Right lobe of liver (tissue), 6 donors: ENCODE data around the gene HCN4. TPM values are rescaled to one million over a fixed set of nuclear protein-coding genes. Genes with fewer than 3 reads are reported as not detected.
A peak's percentile ranks its signal among the peaks of the same experiment; 100 is the strongest.

Source experiments
- ATAC-seq, 4 donors: fragments of 200-7000 bp; cut with Tn5 transposase; one replicate each; pipeline ENCODE4 v1.9.1; 2020; ENCODE audit warnings: mild to moderate bottlenecking in 4 of 4, moderate library complexity in 4 of 4
- DNase-seq, 3 donors: peaks; one replicate each; pipeline ENCODE4 v3.0.0-alpha.2; 2020
- H3K27ac ChIP-seq, 3 donors: fragments of 200-600 bp; one replicate each; pipeline ENCODE4 v1.8.0; 2022
- H3K27me3 ChIP-seq, 2 donors: fragments of 200-600 bp; one replicate each; pipeline ENCODE4 v1.8.0; 2022
- H3K36me3 ChIP-seq, 4 donors: fragments of 200-600 bp; sonication (generic) in 1 of 4; one replicate each; pipeline versions ENCODE4 v1.5.1 to v1.8.0; 2017 to 2022; ENCODE audit warnings: control low read depth in 1 of 4
- H3K4me1 ChIP-seq, 4 donors: fragments of 200-600 bp; sonication (generic) in 1 of 4; one replicate each; pipeline versions ENCODE4 v1.5.1 to v1.8.0; 2017 to 2022; ENCODE audit warnings: control low read depth in 1 of 4
- H3K4me3 ChIP-seq, 3 donors: fragments of 200-600 bp; one replicate each; pipeline ENCODE4 v1.8.0; 2022
- H3K9me3 ChIP-seq, 4 donors: fragments of 200-600 bp; sonication (generic) in 1 of 4; one replicate each; pipeline versions ENCODE4 v1.5.1 to v1.8.0; 2017 to 2022; ENCODE audit warnings: control low read depth in 1 of 4
- CTCF ChIP-seq, 4 donors: fragments of 200-600 bp in 3 of 4; fragments of 450-650 bp in 1 of 4; IDR thresholded peaks; one replicate each; pipeline versions ENCODE4 v1.5.1 to v1.8.0; 2016 to 2022; ENCODE audit warnings: antibody characterized with exemption in 4 of 4, mild to moderate bottlenecking in 2 of 4
- POLR2A ChIP-seq: fragments of 450-650 bp; IDR thresholded peaks from one replicate; pipeline ENCODE4 v1.6.1; 2017; ENCODE audit warnings: antibody characterized with exemption, mild to moderate bottlenecking
- WGBS: methylation state at CpG from one replicate; pipeline ENCODE4 v1.1.6; 2018; ENCODE audit warnings: low coverage, low lambda C conversion rate; ENCODE audit not compliant: insufficient coverage; ENCODE audit errors: missing lambda C conversion rate; 5-methylcytosine and 5-hydroxymethylcytosine counted together
- intact Hi-C, 2 donors: fragments of 100-400 bp; cut with DNase I; formaldehyde crosslinking; loops; one replicate each; pipeline versions ENCODE4 v1.11.2 to v1.14.1; 2022
- total RNA-seq, 6 experiments: library from RNA; depleted of rRNA in 2 of 6; stranded (reverse); fragments of >200 nt in 2 of 6; fragmentation: NEBNext Ultra II Directional in 3 of 6; extraction: Animal tissue kit (Norgen Biotek cat#: 25700) in 3 of 6; gene quantifications; one replicate each; pipeline versions ENCODE4 v1.1.0 to v1.2.4, GENCODE V29; 2016 to 2023
- donor health status: DM: no; HTN: yes; CAD: no.
- donor health status: DM: no; HTN: no; CAD: no.
- donor health status: DM: no; HTN: no; CAD: no.
- donor health status: DM: no; HTN: yes; CAD: no.
- donor health status: DM: no; HTN: yes; CAD: no.

HCN4 gene
- total RNA-seq, 6 experiments from 2014 or later, result 0.06 TPM; not detected in 5

GRCh38 chr15:73282567-73283365, 86.0 kb downstream of the HCN4 start:
- no peak for DNase-seq
- ATAC-seq, result no peak
- Histone ChIP-seq H3K9me3 (no peaks in the 10 kb centered on the region), H3K27ac (no peak overlapping the region), H3K4me3 (no peak overlapping the region), H3K4me1 (no peaks in the 10 kb centered on the region), H3K27me3 (no peaks in the 10 kb centered on the region), H3K36me3 (no peaks in the 10 kb centered on the region)
- 83% methylated on average over 8 of the region's 8 CpGs for WGBS
- TF ChIP-seq POLR2A (no peak), CTCF (IDR thresholded peaks at IDR 0.05) (no peak)
- intact Hi-C loops, result no loop called here

- TF ChIP-seq CTCF (IDR thresholded peaks at IDR 0.05) (no peak), POLR2A (no peak)
- intact Hi-C loops, result no loop called here
Observed at GRCh38 chr15:73275862-73276261, 92.9 kb downstream of the HCN4 start.

GRCh38 chr15:73273181-73274002, 95.4 kb downstream of the HCN4 start:
- no peak overlapping the region for H3K4me3 ChIP-seq
- H3K9me3 ChIP-seq, result no peaks in the 10 kb centered on the region
- intact Hi-C loops, result no loop called here
- ATAC-seq, result peak; percentile 87 to 96 (median 92)
- no peaks in the 10 kb centered on the region for H3K36me3 ChIP-seq
- WGBS, result 9% methylated on average over 4 of the region's 5 CpGs
- H3K4me1 ChIP-seq, result no peaks in the 10 kb centered on the region
- H3K27ac ChIP-seq, result no peak overlapping the region
- no peaks in the 10 kb centered on the region for H3K27me3 ChIP-seq
- peak in 2 of 3 donors; percentile 24 to 55 for DNase-seq
- TF ChIP-seq POLR2A (no peak), CTCF (IDR thresholded peaks at IDR 0.05) (peak; percentile 65 to 85 (median 82))

More at GRCh38 chr15:73275862-73276261, 92.9 kb downstream of the HCN4 start:
- Histone ChIP-seq H3K4me3 (no peak overlapping the region), H3K9me3 (no peaks in the 10 kb centered on the region), H3K36me3 (no peaks in the 10 kb centered on the region), H3K27ac (no peak overlapping the region), H3K27me3 (no peaks in the 10 kb centered on the region), H3K4me1 (no peaks in the 10 kb centered on the region)
- no peak for ATAC-seq
- no peak for DNase-seq

DNA sequence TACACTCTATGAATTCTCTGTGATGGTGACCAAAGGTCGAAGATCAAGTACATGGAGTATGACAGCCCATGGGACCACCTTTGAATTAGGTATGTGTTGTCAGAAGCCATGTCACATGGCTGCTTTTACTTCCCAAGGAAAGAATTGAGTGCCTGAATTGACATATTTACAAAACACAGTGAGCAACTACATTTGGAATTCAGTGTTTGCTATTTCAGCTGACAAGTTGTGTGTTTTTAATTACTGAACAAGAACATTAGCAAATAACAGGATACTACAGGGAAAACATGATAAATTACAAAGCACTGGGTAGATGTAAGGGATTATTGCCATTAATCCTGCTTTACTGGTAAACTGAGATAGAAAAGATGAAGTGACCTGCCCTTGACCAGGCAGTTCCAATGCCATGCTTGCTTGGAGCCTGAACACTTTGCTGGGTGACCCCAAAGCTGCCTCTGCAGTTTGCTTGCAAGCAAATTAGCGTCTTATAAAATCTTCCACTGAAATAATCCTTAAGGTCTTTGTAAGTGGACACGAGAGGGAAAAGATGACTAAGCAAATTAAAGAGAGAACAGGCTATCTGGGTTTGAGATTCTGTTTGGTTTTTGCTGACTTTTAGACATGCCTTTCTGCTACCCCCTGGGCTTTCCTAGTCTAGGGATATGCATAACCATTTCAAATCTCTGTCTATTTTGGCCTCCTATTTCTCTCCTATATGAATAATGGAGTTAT, 98.2 kb downstream of the HCN4 start:
- intact Hi-C loops, result no loop called here
- no peaks in the 10 kb centered on the region for H3K27me3 ChIP-seq
- ATAC-seq (peak in 1 of 4 donors; percentile 12), DNase-seq (no peak)
- no peaks in the 10 kb centered on the region for H3K9me3 ChIP-seq
- TF ChIP-seq CTCF (IDR thresholded peaks at IDR 0.05) (no peak), POLR2A (no peak)
- 88% methylated on average over 3 of the region's 3 CpGs for WGBS
- H3K4me1 ChIP-seq, result no peaks in the 10 kb centered on the region
- H3K27ac ChIP-seq, result no peak overlapping the region
- H3K36me3 ChIP-seq, result no peaks in the 10 kb centered on the region
- H3K4me3 ChIP-seq, result no peak overlapping the region

Other genes with a start within 250 kb of the HCN4 start
- not detected for gene REC114, start 74.2 kb upstream of the HCN4 start, total RNA-seq